ENCODE data around the gene IFITM1.
A peak's percentile ranks its signal among the peaks of the same experiment; 100 is the strongest.
"Not testable (repeated sequence)": the region's sequence is repeated elsewhere in the genome, so short reads cannot be mapped to it uniquely, and the experiment has no call there.

The IFITM1 gene

DNA sequence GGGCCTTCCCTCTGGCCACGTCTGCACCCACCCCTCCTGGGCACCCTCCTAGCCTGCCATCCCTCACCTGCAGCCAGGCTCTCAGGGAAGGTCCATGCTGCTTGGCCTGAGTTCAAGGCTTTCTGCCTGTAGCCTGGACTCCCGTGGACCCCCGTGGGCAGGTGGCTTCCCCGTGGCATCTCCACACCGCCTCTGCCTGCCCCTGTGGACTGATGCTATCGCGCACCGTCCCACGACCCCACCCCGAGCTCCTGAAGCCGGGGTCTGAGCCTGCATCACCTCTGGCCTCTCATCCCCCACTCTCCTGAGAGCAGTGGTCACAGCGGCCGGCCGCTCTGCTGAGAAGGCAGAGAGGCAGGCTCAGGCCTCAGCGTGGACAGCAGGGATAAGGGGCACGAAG, 19.1 kb upstream of the IFITM1 start:
- no peak for DNase-seq

DNA sequence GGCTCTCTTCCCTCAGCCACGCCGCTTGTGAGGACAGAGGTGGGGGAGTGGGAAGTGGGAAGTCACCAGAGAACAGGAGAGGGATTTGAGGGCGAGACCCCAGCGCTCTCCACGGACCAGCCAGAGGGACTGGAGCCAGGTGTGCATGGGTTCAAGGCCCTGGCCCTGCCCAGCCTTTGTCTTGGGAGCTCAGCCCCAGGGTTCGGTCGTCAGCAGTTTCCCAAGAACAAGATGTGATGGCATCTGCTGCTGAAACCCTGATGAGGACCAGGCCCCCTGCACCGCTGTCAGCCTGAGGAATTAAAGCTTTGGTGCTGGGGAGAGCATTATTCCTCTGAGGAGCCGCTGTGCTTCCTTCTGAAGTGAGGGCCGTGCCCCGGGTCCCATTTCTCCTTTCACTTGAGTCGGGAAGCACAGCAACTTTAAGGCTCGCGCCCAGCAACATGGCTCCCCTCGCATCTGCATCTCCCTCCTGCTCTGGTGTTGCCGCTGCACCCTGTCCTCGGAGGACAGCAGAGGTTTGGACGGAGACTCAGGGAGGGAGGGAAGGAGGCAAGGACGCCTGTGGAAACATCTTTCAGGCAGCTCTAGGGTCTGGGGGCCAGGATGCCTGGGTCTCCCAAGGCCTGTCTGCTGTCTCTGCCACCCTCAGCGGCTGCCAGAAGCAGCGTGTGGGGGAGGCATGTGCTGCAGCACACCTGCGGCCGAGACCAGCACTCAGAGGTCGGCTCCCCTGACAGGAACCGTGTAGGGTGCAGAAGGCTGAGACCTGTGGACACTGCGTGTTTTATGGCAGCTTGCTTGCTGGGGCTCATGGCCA, 18.3 kb upstream of the IFITM1 start:
- no peak for DNase-seq

DNA sequence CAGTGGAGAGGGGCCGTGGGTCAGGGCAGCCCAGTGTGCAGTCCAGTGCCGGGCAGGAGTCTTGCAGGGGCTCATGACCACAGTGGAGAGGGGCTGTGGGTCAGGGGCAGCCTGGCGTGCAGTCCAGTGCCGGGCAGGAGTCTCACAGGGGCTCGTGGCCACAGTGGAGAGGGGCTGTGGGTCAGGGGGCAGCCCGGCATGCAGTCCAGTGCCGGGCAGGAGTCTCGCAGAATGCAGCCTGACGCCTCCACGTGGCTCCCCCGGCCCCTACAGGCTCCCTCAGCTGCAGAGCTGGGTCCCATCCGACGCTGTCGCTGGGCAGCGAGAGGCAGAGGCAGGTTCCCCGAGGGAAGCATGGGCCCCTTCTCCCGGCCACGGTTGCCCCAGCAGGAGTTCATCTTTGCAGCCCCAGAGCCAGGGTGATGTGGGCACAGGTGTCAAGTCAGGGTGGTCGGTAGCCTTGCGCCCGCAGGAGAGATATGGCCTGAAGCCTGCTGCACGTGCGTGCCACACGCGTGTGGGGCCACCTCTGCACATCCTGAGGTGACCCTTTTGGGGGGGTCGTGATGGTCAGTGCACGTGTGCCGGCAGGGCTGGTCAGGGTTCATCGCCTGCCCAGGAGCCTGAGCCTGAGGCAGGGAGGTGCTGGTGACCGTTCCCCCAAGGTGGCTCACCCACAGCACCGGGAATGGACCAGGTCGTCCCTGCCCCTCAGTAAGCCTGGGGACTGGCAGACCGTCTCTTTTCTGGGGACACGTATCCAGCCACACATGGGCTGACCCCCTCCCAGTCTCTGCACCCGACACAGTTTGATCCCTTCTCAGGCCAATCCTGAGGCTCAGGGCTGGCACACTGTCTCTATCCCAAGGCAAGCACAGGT, 17.4 kb upstream of the IFITM1 start:
- no peak for DNase-seq

DNA sequence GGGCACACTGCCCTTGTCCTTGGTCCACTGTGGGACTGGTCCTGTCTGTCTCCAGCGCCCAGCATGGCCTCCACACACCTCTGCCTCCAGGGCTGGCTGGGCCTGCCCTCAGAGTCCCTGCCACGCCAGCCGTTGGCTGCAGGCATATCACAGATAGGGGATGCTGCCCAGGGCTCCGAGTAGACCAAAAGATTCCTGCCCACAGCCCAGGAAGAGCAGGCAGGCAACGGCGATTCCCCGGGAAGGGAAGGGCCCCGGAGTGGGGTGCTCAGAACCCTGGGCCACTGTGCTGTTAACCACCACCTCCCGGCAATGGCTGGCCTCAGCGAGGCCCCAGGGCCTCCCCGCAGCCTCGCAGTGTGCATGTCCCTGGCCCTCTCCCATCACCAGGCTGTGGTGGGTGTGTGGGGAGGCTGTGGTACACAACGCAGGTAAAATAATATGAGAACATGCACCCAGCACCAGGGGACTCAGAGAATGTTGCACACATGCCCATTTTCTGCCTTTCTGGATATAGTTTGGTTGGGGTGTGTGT, 16.7 kb upstream of the IFITM1 start:
- DNase-seq = peak in 1 of 2 donors; percentile 14

DNA sequence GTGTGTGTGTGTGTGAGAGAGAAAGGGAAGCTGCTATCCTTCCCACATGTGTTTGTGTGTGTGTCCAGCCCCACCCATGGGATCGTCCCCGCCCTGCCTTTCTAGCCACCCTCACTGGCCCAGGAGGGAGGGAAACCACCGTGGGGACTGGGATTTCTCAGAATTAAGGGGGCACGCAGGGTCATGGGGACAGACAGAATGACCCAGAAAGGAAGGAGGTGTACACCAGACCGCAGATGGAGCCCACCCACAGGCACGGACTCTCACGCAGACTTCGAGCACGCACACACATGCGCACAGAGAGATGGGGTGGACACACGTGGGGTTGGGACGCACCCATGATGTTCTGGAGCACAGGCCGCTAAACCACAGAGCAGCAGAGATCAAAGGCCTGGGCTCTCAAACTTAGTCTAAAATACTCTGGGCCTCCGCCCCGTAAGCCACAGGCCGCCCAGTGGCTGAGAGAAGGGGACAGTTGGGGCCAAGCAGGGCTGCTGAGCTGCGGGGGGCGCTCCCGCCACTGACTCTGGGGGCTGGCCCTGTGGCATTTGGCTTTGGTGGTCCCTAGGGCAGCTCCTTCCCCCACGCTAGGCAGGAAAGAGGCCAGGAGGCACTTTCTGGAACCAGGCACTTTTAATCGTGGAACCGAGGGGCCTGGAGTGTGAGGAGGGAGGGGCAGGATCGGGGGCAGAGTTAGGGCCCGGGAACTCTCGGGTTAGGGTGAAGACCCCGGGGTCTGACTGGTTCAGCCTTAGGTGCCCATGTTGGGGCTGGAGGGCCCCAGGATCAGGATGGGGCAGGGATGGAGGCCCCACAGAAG, 16.0 kb upstream of the IFITM1 start:
- peak in 1 of 2 donors; percentile 40 for DNase-seq

DNA sequence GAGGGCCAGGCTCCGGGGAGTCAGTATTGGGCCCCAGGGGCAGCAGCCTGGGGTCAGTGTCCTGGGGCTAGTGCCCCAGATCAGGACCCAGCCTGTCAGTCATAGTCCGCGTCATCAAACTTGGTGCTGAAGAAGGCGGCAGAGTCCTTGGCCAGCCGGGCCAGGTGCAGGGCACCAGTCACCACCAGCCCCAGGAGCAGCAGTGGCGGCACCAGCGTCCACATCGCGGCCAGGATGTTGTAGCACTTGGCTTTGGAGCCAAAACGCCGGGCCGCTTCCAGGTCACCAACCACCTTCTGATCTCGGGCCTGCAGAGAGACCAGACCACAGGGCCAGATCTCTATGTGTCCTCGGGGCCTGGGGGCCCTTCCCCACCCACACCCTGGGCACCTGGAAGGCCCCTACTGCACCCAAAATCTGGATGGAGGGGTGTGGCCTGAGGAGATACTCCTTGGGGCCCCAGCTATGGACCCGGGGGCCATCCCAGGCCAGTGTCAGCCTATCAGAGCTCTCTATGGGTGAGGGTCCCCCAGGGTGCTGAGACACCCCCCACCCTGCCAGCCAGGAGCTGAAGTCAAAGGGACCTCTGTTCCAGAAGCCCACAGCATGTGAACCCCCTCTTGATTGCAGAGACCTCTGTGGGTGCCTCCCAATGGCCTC, 15.3 kb upstream of the IFITM1 start:
- no peak for DNase-seq

DNA sequence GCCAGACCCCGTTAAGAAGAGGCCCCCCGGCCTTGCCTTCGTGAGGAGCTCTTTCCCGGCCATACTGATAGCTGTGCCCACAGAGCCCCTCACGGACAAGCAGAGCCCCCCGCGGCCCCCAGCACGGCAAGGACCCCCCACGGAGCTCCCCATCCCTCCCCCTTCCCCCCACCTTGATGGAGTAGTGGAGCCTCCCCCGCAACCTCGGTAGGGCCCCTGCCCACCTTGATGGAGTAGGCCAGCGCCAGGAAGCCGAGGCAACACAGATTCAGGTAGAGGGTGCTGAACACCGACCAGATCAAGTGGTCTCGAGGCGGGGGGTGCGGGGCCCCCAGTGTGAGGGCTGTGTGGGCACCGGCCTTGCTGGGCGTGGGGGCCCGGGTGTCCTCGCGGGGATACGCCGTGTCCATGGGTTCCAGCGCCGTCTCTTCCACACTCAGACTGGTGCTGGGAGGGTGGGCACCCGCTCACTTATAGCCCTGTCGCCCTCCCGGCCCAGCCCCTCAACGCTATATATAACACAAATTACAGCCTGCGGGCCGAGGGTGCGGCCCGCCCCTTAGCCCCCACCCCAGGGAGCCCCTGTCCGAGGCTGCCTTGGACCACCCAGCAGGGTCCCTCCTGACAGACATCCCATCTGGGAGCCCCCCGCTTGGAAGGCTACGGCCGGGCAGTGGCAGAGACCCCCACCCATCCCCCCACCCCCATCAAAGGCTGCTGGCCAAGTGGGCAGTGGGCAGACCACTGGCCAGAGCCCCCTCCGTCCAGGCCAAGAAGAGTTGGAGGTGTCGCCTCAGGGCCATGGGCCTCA, 14.6 kb upstream of the IFITM1 start, which contains the start of gene IFITM5:
IFITM5 (minus strand) TSS at position 446 of the 811 bp plus-strand sequence; CDS start at position 410, 36 bp downstream.
- no peak for DNase-seq

DNA sequence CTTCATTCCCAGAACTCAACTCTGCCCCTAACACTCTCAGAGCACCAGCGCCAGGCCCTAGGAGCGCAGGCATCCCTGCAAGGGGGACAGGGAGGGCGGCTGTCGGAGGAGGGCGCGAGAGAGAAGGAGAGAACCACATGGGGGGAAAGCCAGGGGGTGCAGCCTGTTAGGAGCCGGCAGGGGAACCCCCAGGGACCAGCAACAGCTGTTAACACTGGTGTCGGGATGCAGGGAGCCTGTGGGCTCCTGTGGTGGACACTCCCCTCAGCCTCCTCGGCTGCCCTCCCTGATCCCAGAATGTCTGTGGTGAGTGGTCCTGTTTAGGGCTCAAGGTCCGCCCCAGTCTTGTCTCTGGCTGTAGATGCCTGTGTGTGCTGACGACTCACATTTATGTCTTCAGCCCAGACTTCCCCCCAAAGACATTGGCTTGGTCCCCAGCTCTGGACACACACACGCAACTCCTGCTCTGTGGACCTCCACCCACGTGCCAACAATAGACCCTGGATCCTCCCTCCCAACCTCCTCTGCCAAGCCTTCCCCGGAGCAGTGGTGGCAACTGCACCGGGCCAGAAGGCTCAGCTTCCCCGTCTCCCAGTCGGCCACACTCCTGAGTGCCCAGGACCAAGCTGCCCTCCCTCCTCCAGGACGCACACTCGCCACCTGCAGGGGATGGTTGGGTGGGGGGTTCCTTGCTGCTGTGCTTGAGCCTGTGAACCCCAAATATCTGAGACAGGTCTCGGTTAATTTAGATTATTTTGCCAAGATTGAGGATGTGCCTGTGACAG, 13.7 kb upstream of the IFITM1 start:
- no peak for DNase-seq

DNA sequence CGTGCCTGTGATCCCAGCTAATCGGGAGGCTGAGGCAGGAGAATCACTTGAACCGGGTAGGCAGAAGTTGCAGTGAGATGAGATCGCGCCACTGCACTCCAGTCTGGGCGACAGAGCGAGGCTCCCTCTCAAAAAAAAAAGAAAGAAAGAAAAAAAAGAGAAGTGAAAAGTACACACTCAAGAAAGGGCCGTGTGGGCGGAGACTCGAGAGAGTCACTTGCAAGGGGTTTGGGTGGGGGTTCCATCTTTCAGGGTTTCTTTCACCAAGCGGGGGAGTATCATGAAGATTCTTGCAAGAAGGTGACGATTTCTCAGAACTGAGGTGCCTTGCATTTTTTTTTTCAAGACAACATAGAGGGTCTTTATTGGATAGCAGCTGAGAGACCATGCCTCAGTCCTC, 10.5 kb upstream of the IFITM1 start:
- no peak for DNase-seq

DNA sequence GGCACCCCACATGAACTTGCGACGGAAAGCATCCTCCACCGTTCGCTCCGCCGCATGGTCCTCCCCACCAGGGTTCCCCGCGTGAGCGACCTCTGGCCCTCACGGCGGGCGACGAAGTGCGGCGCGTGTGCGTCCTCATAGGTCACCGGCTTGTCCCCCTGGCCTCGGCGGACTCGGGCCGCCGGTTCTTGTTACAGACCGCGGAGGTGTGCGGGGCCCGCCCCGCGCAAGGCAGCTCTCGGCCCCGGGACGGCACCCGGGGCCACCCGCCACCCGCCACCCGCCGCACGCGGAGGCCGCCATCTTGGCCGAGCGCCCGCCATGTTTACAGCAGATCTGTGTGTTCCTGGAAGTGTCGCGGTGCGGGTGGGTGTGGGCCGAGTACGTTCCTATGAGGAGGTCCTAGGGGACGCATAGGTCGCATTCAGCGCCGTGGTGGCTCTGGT, 9.8 kb upstream of the IFITM1 start:
- no peak for DNase-seq

DNA sequence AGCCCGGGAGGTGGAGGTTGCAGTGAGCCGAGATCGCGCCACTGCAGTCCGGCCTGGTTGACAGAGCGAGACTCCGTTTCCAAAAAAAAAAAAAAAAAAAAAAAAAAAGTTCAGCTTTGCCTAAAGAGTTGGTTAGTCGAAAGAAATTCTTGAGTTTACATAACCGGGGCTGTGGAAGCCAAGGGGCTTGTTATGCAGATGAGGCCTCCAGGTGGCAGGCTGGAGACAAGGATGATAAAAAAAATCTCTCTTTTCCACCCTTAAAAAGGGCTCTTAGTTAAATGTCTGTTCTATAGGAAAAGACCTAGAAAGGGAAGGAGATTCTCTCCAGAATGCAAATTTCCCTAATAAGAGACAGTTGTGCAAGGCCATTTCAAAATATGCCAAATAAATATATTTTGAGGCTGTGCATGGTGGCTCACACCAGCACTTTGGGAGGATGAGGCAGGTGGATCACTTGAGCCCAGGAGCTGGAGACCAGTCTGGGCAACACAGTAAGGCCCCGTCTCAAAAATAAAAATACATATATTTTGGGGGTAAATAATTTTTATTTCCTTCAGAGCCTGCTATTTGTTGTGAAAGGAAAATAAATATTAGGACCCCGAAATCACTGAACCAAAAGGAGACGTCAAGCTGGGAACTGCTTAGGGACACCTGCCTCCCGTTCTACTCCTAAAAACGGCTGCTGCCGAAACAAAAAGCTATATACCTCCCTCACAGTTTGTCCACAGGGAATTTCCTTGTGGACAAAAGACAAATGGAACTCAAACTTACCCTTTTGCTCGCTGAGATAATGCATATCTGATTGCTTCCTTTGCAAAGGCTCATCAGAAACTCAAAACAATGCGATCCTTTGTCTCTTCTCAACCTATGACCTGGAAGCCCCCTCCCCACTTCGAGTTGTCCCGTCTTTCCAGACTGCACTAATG, 8.7 kb upstream of the IFITM1 start:
- peak; percentile 65 for DNase-seq

DNA sequence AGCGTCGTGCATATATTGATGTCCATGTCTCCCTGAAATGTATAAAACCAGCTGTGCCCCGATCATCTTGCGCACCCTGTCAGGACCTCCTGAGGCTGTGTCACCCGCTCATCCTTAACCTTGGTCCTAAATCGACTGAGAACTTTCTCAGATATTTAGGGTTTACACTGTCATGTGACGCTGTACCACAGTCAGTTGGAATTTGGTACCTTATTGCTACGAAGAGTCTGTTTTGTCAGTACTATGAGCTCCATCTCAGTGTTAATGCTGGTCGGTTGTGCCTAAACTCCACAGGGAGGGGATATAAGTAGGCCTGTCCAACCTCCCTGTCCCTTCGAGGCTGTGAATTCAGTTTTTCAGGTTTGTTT, 8.0 kb upstream of the IFITM1 start:
- DNase-seq = no peak

DNA sequence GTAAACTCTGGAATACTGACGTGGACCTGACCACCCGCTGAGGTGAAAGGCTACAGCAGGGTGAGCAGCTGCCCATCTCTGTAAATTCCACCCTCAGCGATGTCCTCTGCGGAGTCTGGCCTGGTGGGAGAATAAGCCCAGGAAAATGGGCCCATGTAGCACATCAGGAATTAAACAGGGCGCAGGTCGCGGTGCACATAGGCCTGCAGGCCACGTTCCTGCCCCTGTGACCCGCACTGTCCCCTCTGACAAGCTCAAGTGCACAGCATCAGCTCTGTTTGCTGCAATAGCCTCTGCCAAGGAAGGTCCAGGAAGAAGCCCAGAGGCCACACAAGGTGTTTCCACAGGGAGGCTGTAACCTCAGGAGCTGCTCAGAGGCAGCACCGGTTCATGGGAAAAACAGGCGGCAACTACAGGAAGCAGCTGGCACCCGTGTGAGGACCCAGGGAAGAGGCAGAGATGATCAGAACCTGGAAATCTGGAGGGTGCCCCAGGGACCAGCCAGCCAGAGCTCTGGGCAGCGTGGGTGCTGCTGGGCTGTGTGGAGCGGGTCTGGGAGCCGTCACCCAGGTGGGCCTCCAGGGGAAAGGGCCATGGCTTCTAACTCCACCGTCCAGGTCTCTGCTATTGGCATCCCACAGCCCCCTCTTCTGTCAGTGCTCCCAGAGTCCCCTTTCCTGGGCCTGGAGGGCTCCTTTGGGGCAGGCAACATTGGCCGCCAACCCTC, 7.0 kb upstream of the IFITM1 start:
- no peak for DNase-seq

DNA sequence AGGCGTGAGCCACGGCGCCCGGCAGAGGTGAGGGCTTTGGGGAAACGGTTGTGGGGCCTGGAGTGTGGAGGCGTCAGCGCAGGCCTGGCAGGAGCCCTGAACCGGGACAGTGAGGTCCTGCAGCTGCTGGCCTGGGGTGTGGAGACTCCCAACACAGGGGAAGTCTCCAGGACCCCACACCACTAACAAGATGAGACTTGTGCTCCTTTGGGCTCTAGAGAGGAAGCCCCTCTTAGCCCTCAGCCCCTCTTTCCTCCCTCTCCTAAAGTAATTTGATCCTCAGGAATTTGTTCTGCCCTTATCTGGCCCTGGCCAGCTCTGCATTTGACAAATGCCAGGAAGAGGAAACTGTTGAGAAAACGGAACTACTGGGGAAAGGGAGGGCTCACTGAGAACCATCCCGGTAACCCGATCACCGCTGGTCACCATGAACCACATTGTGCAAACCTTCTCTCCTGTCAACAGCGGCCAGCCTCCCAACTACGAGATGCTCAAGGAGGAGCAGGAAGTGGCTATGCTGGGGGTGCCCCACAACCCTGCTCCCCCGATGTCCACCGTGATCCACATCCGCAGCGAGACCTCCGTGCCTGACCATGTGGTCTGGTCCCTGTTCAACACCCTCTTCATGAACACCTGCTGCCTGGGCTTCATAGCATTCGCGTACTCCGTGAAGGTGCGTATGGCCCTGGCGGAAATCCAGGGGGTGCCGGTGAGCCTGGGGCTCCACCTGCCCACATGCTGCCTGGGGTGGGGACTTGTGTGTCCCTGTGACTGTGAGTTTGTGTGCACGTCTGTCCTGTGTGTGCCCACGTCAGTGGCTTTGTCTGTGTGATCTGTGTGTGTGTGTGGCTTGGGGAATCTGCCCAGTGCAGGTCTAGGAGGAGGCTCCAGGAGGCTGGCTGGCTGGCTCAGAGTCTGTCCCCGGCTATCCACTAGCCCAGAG, 5.8 kb upstream of the IFITM1 start, which contains the start of gene IFITM2:
IFITM2 (plus strand) TSS at position 51 of the 943 bp plus-strand sequence; CDS start at position 428, 377 bp downstream.
- DNase-seq = peak; percentile 53 to 59

DNA sequence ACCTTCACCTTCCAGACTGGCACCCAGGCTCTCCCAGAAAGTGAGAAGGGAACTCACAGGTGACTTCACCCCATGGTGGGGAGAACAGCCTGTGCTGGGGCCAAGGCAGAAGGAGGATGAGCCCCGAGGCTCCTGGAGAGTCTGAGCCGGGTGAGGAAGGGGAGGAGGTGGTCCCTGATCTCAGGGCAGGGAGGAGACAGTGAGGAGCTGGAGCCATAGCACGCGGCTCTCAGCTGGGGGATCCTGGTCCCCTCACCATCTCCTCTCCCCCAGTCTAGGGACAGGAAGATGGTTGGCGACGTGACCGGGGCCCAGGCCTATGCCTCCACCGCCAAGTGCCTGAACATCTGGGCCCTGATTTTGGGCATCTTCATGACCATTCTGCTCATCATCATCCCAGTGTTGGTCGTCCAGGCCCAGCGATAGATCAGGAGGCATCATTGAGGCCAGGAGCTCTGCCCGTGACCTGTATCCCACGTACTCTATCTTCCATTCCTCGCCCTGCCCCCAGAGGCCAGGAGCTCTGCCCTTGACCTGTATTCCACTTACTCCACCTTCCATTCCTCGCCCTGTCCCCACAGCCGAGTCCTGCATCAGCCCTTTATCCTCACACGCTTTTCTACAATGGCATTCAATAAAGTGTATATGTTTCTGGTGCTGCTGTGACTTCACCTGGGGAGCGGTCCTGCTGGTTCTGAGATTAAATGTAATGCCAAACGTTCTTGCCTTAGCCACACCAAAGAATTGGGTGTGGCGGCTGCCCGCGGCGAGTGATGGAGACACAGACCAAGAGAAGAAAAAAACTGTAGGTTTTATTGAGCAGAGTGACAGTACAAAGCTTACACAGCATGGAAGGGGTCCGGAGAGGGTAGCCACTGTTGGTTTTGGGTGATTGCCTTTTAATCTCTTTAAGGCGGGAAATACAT, 4.8 kb upstream of the IFITM1 start:
- DNase-seq = not testable (repeated sequence)

All from stimulated activated CD4-positive, alpha-beta T cell treated with anti-CD3 and anti-CD28 coated beads, Interleukin-2, amount 100 ng/mL, for 24 hours (primary cell).